MM.1S (cell line): ENCODE measurements around the gene ADNP.

Source experiments
- DNase-seq: peaks from one replicate; pipeline ENCODE4 v3.0.0-alpha.2; 2015
- H2AFZ ChIP-seq: fragments of 300-600 bp; sonication (generic); 2 replicates; pipeline ENCODE4 v1.6.0; 2016; ENCODE audit warnings: antibody characterized with exemption, low read length
- H3F3A ChIP-seq: fragments of 300-600 bp; sonication (generic); 2 replicates; pipeline ENCODE4 v1.6.1; 2016; ENCODE audit warnings: mild to moderate bottlenecking, antibody characterized with exemption, low read length, moderate library complexity, mixed read lengths; ENCODE audit not compliant: insufficient read depth
- H3K27ac ChIP-seq: fragments of 300-600 bp; sonication (generic); 2 replicates; pipeline ENCODE4 v1.5.1; 2016; ENCODE audit warnings: mild to moderate bottlenecking, low read length
- H3K27me3 ChIP-seq: fragments of 300-600 bp; sonication (generic); replicated peaks from 2 replicates; pipeline ENCODE4 v1.6.0; 2016; ENCODE audit warnings: low read length; ENCODE audit not compliant: insufficient read depth
- H3K36me3 ChIP-seq: fragments of 300-600 bp; sonication (generic); replicated peaks from 2 replicates; pipeline ENCODE4 v1.6.1; 2016; ENCODE audit warnings: mild to moderate bottlenecking, low read length, mixed read lengths; ENCODE audit not compliant: insufficient read depth
- H3K4me1 ChIP-seq: fragments of 300-600 bp; sonication (generic); 2 replicates; pipeline ENCODE4 v1.6.1; 2016; ENCODE audit warnings: low read length, mixed read lengths
- H3K4me2 ChIP-seq: fragments of 300-600 bp; sonication (generic); 2 replicates; pipeline ENCODE4 v1.6.0; 2016; ENCODE audit warnings: low read depth, low read length
- H3K4me3 ChIP-seq: fragments of 300-600 bp; sonication (generic); 2 replicates; pipeline ENCODE4 v1.5.1; 2016; ENCODE audit warnings: low read length, mixed read lengths
- H3K79me2 ChIP-seq: fragments of 300-600 bp; sonication (generic); 2 replicates; pipeline ENCODE4 v1.6.1; 2016; ENCODE audit warnings: mixed run types, low read length, mixed read lengths
- H3K9ac ChIP-seq: fragments of 300-600 bp; sonication (generic); 2 replicates; pipeline ENCODE4 v1.6.1; 2016; ENCODE audit warnings: low read length, mixed read lengths
- H3K9me2 ChIP-seq: fragments of 300-600 bp; sonication (generic); replicated peaks from 2 replicates; pipeline ENCODE4 v1.6.1; 2016; ENCODE audit warnings: mild to moderate bottlenecking, low read length, mixed read lengths; ENCODE audit not compliant: insufficient read depth
- H3K9me3 ChIP-seq: fragments of 300-600 bp; sonication (generic); replicated peaks from 2 replicates; pipeline ENCODE4 v1.6.1; 2016; ENCODE audit warnings: mild to moderate bottlenecking, low read length, mixed read lengths; ENCODE audit not compliant: insufficient read depth
- H4K20me1 ChIP-seq: fragments of 300-600 bp; sonication (generic); 2 replicates; pipeline ENCODE4 v1.6.1; 2016; ENCODE audit warnings: mild to moderate bottlenecking, low read length, moderate library complexity, mixed read lengths; ENCODE audit not compliant: insufficient read depth
- EZH2 ChIP-seq: fragments of 300-600 bp; sonication (generic); optimal IDR thresholded peaks from 2 replicates; pipeline ENCODE3; 2017; ENCODE audit warnings: low read depth, mild to moderate bottlenecking, antibody characterized with exemption, low read length, mixed read lengths
- EZH2phosphoT487 ChIP-seq: fragments of 300-600 bp; sonication (generic); IDR thresholded peaks from 2 replicates; pipeline ENCODE4 v1.6.1; 2018; ENCODE audit warnings: antibody characterized with exemption, low read length
- TF ChIP-seq, protein P1 (sequence below): fragments of 300-600 bp; sonication (generic); IDR thresholded peaks from 2 replicates; pipeline ENCODE4 v1.5.1; 2016; ENCODE audit warnings: antibody characterized with exemption, low read length, mixed read lengths

The ADNP gene

DNA sequence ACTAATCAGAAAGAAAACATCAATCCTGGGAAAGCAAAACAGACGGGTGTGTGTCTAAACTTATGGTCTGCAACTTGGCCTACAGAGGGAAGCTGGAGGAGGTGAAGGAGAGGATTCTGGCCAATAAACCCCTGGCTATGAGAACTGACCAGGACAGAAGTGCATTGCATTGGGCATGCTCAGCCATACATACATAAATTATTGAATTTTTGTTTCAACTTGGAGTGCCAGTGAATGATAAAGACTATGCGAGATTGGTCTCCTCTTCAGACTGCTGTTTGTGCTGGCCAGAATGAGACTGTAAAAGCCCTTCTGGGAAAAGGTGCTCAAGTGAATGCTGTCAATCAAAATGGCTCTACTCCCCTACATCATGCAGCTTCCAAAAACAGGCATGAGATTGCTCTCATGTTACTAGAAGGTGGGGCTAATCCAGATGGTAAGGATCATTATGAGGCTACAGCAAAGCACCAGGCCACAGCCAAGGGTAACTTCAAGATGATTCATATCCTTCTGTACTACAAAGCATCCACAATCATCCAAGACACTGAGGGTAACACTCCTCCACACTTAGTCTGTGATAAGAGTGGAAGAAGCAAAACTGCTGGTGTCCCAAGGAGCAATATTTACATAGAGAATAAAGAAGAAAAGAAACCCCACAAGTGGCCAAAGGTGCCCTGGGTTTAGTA is 17.4 kb downstream of the ADNP start:
- Histone ChIP-seq H2AFZ (no peak overlapping the region), H3K36me3 (peaks cover 19% of the 10 kb centered on the region), H3K4me1 (peaks cover 32% of the 10 kb centered on the region), H3K27ac (no peak overlapping the region), H3K9ac (no peak overlapping the region), H3K27me3 (no peaks in the 10 kb centered on the region), H3K9me3 (no peaks in the 10 kb centered on the region), H3K4me2 (no peak overlapping the region), H3F3A (peaks cover 28% of the 10 kb centered on the region; the same call in 1 of the 2 replicates), H3K9me2 (no peaks in the 10 kb centered on the region), H3K79me2 (peaks cover 99% of the 10 kb centered on the region), H4K20me1 (peaks cover 93% of the 10 kb centered on the region), H3K4me3 (no peak overlapping the region)
- TF ChIP-seq EZH2phosphoT487 (no peak), EZH2 (no peak)
- TF ChIP-seq, protein P1, sequence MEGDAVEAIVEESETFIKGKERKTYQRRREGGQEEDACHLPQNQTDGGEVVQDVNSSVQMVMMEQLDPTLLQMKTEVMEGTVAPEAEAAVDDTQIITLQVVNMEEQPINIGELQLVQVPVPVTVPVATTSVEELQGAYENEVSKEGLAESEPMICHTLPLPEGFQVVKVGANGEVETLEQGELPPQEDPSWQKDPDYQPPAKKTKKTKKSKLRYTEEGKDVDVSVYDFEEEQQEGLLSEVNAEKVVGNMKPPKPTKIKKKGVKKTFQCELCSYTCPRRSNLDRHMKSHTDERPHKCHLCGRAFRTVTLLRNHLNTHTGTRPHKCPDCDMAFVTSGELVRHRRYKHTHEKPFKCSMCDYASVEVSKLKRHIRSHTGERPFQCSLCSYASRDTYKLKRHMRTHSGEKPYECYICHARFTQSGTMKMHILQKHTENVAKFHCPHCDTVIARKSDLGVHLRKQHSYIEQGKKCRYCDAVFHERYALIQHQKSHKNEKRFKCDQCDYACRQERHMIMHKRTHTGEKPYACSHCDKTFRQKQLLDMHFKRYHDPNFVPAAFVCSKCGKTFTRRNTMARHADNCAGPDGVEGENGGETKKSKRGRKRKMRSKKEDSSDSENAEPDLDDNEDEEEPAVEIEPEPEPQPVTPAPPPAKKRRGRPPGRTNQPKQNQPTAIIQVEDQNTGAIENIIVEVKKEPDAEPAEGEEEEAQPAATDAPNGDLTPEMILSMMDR = no peak
- DNase-seq = no peak

DNA sequence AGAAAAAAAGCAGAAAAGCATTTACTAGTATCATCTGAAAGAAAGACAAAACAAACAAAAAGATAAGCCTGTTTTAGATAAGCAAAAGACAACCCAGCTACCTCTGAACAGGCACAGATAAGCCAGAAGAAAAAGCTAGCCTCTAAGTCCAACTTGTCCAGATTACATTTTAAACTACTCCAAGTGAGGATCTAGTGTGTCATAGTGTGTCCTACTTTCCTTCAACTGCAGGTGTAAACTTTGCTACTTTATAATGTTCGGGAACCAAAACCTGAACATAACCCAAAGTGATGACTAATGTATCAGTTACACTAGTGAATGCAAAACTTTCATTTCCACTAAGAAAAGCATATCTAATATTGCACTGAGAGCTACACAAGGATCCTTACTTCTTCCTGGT is 19.5 kb downstream of the ADNP start:
- Histone ChIP-seq H3K4me1 (peaks cover 27% of the 10 kb centered on the region), H2AFZ (no peak overlapping the region), H3K4me2 (peak overlapping the region; percentile 35; the same call in 1 of the 2 replicates), H3K27ac (peak overlapping the region; percentile 30; the same call in 1 of the 2 replicates), H3F3A (peaks cover 28% of the 10 kb centered on the region), H3K9ac (no peak overlapping the region), H3K9me2 (no peaks in the 10 kb centered on the region), H3K27me3 (no peaks in the 10 kb centered on the region), H3K4me3 (no peak overlapping the region), H3K79me2 (peaks cover 98% of the 10 kb centered on the region), H3K36me3 (peaks cover 18% of the 10 kb centered on the region), H3K9me3 (no peaks in the 10 kb centered on the region), H4K20me1 (peaks cover 85% of the 10 kb centered on the region)
- TF ChIP-seq EZH2phosphoT487 (no peak), EZH2 (no peak)
- TF ChIP-seq, protein P1 = no peak
- no peak for DNase-seq

DNA sequence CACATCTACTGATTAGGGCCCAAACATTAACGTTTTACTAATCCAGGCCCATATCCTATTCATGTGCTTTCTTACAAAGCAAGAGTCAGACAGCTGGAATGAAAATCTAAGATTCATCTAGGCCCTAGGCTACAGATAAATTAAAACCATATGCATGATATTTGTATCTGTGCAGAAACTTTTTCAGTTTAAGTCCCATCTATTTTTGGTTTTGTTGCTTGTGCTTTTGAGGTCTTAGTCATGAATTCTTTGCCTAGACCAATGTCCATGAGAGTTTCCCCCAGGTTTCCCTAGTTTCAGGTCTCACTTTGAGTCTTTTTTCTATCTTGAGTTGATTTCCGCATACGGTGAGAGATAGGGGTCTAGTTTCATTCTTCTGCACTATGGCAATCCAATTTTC is 20.2 kb downstream of the ADNP start:
- Histone ChIP-seq H3K36me3 (peaks cover 12% of the 10 kb centered on the region; the same call in 1 of the 2 replicates), H3F3A (peaks cover 28% of the 10 kb centered on the region), H3K4me2 (peak overlapping the region; percentile 35; the same call in 1 of the 2 replicates), H3K9me3 (no peaks in the 10 kb centered on the region), H3K4me1 (peaks cover 21% of the 10 kb centered on the region), H3K4me3 (no peak overlapping the region), H4K20me1 (peaks cover 84% of the 10 kb centered on the region), H3K27me3 (no peaks in the 10 kb centered on the region), H2AFZ (no peak overlapping the region), H3K27ac (peak overlapping the region; percentile 30; the same call in 1 of the 2 replicates), H3K79me2 (peaks cover 98% of the 10 kb centered on the region), H3K9ac (no peak overlapping the region), H3K9me2 (no peaks in the 10 kb centered on the region)
- TF ChIP-seq EZH2phosphoT487 = no peak
- TF ChIP-seq EZH2 = no peak
- TF ChIP-seq, protein P1 = no peak
- DNase-seq = no peak
